Prostate gland (tissue), 2 donors: ENCODE results near the gene HECTD1. TPM values are rescaled to one million over a fixed set of nuclear protein-coding genes. Genes with fewer than 3 reads are reported as not detected.
"Not testable (repeated sequence)": the region's sequence is repeated elsewhere in the genome, so short reads cannot be mapped to it uniquely, and the experiment has no call there.

ENCODE experiments used
- DNase-seq: peaks from one replicate; pipeline ENCODE4 v3.0.0-alpha.2; 2019; ENCODE audit warnings: low spot score
- H3K27ac ChIP-seq, 2 donors: fragments of 200-600 bp; sonication (generic); 2 replicates each; pipeline ENCODE4 v1.5.1; 2017 to 2019
- H3K27me3 ChIP-seq: fragments of 200-600 bp; sonication (generic); replicated peaks from 2 replicates; pipeline ENCODE4 v1.5.1; 2019; ENCODE audit not compliant: insufficient read depth
- H3K36me3 ChIP-seq, 2 donors: fragments of 200-600 bp; sonication (generic); 1 replicate in 1 of 2; 2 replicates in 1 of 2; pipeline versions ENCODE4 v1.5.1 to v1.8.1; 2017 to 2019
- H3K4me1 ChIP-seq: fragments of 200-600 bp; sonication (generic); replicated peaks from 2 replicates; pipeline ENCODE4 v1.5.1; 2019
- H3K4me3 ChIP-seq, 2 donors: fragments of 200-600 bp; sonication (generic); 2 replicates each; pipeline ENCODE4 v1.5.1; 2017 to 2019
- H3K9me3 ChIP-seq: fragments of 200-600 bp; sonication (generic); 2 replicates; pipeline ENCODE4 v1.5.1; 2017
- POLR2A ChIP-seq: fragments of 450-650 bp; IDR thresholded peaks from one replicate; pipeline ENCODE4 v1.6.1; 2016; ENCODE audit warnings: antibody characterized with exemption, mild to moderate bottlenecking
- POLR2AphosphoS5 ChIP-seq: sonication (generic); formaldehyde crosslinking; IDR thresholded peaks from one replicate; pipeline ENCODE4 v1.6.1; 2017; ENCODE audit warnings: antibody characterized with exemption
- WGBS: methylation state at CpG from one replicate; pipeline ENCODE4 v1.1.5; 2018; 5-methylcytosine and 5-hydroxymethylcytosine counted together
- intact Hi-C: fragments of 100-400 bp; cut with DNase I; formaldehyde crosslinking; loops from one replicate; pipeline ENCODE4 v1.14.2; 2022
- total RNA-seq, 2 donors: library from RNA; depleted of rRNA; stranded (reverse); fragments of >200 nt; gene quantifications; one replicate each; pipeline ENCODE4 v1.1.0, GENCODE V29; 2016
- TF ChIP-seq, protein P1 (sequence below), 4 experiments: fragments of 200-600 bp in 2 of 4; fragments of 450-650 bp in 2 of 4; sonication (generic) in 2 of 4; IDR thresholded peaks; 1 replicate in 3 of 4; 2 replicates in 1 of 4; pipeline ENCODE4 v1.5.1; 2016 to 2019; ENCODE audit warnings: antibody characterized with exemption in 4 of 4, mild to moderate bottlenecking in 2 of 4, moderate library complexity in 2 of 4

Gene HECTD1
- total RNA-seq, 2 donors from 2014 or later: 108 to 189 TPM

DNA sequence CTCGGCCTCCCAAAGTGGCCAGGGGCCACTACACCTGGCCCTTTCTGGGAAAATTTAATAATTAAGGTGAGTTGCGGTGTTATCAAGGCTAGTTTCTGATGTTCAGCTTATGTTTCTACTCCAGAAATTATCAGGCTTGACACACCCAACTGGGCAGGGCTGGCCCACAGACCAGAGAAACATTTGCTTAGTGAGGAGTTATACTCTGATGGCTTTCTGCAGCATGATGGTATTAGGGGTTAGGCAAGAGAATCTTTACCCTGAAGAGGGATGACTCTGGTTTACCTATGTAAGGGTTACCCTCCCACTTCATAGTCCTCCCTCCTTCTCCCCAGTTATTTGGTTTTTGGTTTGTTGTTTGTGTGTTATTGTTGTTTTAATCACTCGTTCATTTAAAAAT, 24.5 kb upstream of the HECTD1 start:
- no peak overlapping the region for H3K4me3 ChIP-seq
- H3K27me3 ChIP-seq: no peaks in the 10 kb centered on the region
- TF ChIP-seq POLR2A: no peak
- TF ChIP-seq POLR2AphosphoS5: no peak
- TF ChIP-seq, protein P1, sequence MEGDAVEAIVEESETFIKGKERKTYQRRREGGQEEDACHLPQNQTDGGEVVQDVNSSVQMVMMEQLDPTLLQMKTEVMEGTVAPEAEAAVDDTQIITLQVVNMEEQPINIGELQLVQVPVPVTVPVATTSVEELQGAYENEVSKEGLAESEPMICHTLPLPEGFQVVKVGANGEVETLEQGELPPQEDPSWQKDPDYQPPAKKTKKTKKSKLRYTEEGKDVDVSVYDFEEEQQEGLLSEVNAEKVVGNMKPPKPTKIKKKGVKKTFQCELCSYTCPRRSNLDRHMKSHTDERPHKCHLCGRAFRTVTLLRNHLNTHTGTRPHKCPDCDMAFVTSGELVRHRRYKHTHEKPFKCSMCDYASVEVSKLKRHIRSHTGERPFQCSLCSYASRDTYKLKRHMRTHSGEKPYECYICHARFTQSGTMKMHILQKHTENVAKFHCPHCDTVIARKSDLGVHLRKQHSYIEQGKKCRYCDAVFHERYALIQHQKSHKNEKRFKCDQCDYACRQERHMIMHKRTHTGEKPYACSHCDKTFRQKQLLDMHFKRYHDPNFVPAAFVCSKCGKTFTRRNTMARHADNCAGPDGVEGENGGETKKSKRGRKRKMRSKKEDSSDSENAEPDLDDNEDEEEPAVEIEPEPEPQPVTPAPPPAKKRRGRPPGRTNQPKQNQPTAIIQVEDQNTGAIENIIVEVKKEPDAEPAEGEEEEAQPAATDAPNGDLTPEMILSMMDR (IDR thresholded peaks at IDR 0.05): no peak
- DNase-seq: no peak
- peak overlapping the region in 1 of 2 donors; percentile 11 for H3K27ac ChIP-seq
- H3K4me1 ChIP-seq: no peaks in the 10 kb centered on the region
- H3K36me3 ChIP-seq: no peaks in the 10 kb centered on the region
- 98% methylated on average over 3 of the region's 3 CpGs for WGBS
- no peaks in the 10 kb centered on the region for H3K9me3 ChIP-seq
- intact Hi-C loops: no loop called here

DNA sequence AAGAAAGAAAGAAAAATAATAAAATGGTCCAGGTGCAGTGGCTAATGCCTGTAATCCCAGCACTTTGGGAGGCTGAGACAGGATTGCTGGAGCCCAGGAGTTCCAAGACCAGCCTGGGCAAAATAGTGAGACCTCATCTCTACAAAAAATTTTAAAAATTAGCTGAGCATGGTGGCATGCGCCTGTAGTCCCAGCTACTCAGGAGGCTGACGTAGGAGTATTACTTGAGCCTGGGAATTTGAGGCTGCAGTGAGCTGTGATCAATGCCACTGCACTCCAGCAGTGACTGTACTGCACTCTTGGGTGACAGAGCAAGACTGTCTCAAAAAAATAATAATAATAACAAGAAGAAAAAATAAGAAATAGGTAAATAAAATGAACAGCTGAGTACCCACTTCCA, 23.7 kb upstream of the HECTD1 start:
- H3K36me3 ChIP-seq, H3K4me3 ChIP-seq, H3K4me1 ChIP-seq, H3K27ac ChIP-seq, DNase-seq, H3K9me3 ChIP-seq, intact Hi-C loops, H3K27me3 ChIP-seq: not testable (repeated sequence)
- 98% methylated on average over 2 of the region's 2 CpGs for WGBS

DNA sequence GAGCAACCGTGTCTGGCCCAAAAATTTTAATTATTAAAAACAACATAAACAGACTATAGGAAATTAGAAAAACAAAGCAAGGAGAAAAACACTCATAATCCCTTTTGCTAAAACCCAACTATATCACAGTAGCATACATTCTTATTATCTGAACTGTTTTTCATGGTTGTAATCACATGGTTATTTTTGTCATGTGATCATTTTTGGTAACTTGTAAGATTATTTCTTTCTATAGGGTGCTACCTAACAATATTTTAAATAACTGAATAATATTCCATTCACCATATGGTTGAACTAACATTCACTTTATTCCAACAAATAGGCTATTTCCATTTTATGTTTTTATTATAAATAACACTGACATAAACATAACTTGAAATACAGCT, 23.0 kb upstream of the HECTD1 start:
- TF ChIP-seq, protein P1 (IDR thresholded peaks at IDR 0.05): no peak
- no peak for TF ChIP-seq POLR2A
- TF ChIP-seq POLR2AphosphoS5: no peak
- Histone ChIP-seq H3K27me3 (no peaks in the 10 kb centered on the region), H3K27ac (no peak overlapping the region), H3K36me3 (no peaks in the 10 kb centered on the region), H3K4me3 (no peak overlapping the region), H3K9me3 (no peaks in the 10 kb centered on the region), H3K4me1 (no peaks in the 10 kb centered on the region)
- 92% methylated on average over 1 of the region's 1 CpG for WGBS
- intact Hi-C loops: no loop called here
- no peak for DNase-seq

DNA sequence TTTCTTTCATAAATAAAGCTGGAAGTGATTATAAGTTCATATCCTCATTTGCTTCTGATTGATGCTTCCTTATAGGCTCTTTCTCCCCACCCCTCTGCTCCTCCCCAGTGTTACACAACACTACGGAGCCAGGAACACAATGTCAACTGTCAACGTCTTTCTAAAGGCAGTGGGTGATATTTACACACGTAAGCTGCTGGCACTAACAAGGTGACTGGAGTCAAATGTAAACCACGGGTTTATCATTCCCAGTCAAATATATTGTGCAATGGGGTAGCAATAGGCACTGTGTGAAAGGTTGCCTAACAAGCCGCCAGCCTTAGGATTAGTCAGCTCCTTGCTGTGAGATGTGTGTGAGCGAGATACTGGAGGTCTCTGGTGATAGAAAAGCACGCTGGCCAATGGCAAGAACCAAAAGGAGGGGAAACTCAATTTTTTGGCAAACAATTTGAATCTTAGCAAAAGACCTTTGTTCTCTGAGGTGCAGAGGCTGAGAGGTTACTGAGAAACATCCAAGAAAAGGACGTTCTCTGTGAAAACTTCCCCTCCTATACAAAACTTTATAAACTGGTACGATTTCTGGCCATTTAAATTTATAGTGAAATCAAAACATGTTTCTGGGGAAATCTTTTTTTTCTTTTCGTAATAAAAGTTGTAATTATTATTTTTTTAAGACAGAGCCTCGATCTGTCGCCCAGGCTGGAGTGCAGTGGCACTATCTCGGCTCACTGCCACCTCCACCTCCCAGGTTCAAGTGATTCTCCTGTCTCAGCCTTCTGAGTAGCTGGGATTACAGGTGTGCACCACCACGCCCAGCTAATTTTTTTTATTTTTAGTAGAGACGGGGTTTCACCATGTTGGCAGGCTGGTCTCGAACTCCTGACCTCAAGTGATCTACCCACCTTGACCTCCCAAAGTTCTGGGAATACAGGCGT, 22.3 kb upstream of the HECTD1 start:
- WGBS: 48% methylated on average over 17 of the region's 17 CpGs
- no peak overlapping the region for H3K4me3 ChIP-seq
- no peaks in the 10 kb centered on the region for H3K4me1 ChIP-seq
- H3K27ac ChIP-seq: peak overlapping the region; percentile 14 to 25
- no peaks in the 10 kb centered on the region for H3K36me3 ChIP-seq
- intact Hi-C loops: no loop called here
- H3K9me3 ChIP-seq: no peaks in the 10 kb centered on the region
- TF ChIP-seq POLR2AphosphoS5: peak; percentile 97
- TF ChIP-seq, protein P1 (IDR thresholded peaks at IDR 0.05): no peak
- TF ChIP-seq POLR2A: no peak
- DNase-seq: peak; percentile 89
- no peaks in the 10 kb centered on the region for H3K27me3 ChIP-seq

DNA sequence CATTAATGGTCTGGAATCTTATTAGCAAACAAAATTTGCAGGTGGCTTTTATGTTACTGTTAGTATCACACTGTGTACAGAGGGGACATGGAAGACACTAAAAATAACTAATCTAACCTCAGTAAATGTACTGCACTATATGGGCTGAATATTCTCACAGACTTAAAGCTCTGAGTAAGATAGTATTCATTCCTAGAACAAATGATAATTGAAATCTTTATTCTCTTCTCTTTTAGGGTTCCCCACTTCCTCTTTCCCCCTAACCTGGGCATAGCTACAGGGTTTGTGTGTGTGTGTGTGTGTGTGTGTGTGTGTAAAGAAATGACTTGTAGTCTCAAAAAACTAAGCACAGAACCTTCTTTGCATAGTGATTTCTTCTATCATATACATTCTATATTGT, 21.4 kb upstream of the HECTD1 start:
- no peak overlapping the region for H3K4me3 ChIP-seq
- no peaks in the 10 kb centered on the region for H3K27me3 ChIP-seq
- TF ChIP-seq POLR2AphosphoS5 (no peak), POLR2A (no peak)
- TF ChIP-seq, protein P1 (IDR thresholded peaks at IDR 0.05): no peak
- H3K27ac ChIP-seq: peak overlapping the region; percentile 9 to 25
- H3K4me1 ChIP-seq: no peaks in the 10 kb centered on the region
- DNase-seq: no peak
- H3K9me3 ChIP-seq: no peaks in the 10 kb centered on the region
- no peaks in the 10 kb centered on the region for H3K36me3 ChIP-seq
- intact Hi-C loops: no loop called here
